ENCODE results near the gene FAM193B. TPM values are rescaled to one million over a fixed set of nuclear protein-coding genes. Genes with fewer than 3 reads are reported as not detected.

Gene FAM193B
- polyA plus RNA-seq, 3 donors: 1.6 to 216 (median 1.9) TPM

DNA sequence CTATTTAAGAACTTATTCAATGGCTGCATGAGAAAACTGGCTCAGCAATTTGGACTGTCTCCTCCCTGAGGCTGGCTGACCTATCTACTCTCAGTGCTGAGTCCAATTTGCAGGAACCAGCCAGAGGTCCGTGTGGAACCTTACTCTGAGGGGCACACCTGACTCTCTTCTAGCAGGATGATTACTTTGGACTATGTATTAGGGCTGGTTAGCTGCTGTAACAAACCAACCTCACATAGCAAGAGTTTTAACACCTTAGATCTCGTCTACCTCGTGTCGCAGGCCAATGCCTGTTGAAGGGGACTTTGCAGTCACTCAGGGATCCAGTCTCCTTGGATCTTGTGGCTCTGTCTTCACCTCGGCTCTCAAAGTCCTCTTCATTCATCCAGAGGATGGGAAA, 3.4 kb upstream of the FAM193B start:
- H3K36me3 ChIP-seq (replicated peaks in 1 of 2; ENCODE audit: control insufficient read depth in 1 of 2, insufficient read depth in 2 of 2, low read length in 2 of 2): peaks cover 0 to under 1% of the 10 kb centered on the region in 2 donors
- Mint-ChIP-seq H3K9me3 (peaks cover 0 to 8% (median 5%) of the 10 kb centered on the region in 7 donors), H3K4me3 (no peak overlapping the region), H3K27me3 (ENCODE audit: low read depth in 3 of 3) (peaks cover 3 to 8% (median 5%) of the 10 kb centered on the region in 3 donors), H3K36me3 (peaks cover 2% of the 10 kb centered on the region in 2 donors), H3K27ac (no peak overlapping the region), H3K4me1 (peaks cover 15% of the 10 kb centered on the region)
- no peak overlapping the region for H3K4me3 ChIP-seq (replicated peaks in 1 of 3; ENCODE audit: low read depth in 2 of 3, low read length in 3 of 3)
- H4K20me1 ChIP-seq (ENCODE audit: insufficient read depth, low read length): peaks cover 12% of the 10 kb centered on the region
- H3K27me3 ChIP-seq (ENCODE audit: control insufficient read depth in 2 of 2, insufficient read depth in 2 of 2, low read length in 2 of 2): no peaks in the 10 kb centered on the region
- peaks cover 14% of the 10 kb centered on the region for H3K79me2 ChIP-seq (ENCODE audit: insufficient read depth, low read length)
- WGBS (ENCODE audit: insufficient coverage): no CpG with 5 or more reads among the region's 5 CpGs
- H3K4me1 ChIP-seq (ENCODE audit: control insufficient read depth in 1 of 2, insufficient read depth in 2 of 2, low read length in 2 of 2): peaks cover 15 to 17% of the 10 kb centered on the region in 2 donors
- TF ChIP-seq, protein P1, sequence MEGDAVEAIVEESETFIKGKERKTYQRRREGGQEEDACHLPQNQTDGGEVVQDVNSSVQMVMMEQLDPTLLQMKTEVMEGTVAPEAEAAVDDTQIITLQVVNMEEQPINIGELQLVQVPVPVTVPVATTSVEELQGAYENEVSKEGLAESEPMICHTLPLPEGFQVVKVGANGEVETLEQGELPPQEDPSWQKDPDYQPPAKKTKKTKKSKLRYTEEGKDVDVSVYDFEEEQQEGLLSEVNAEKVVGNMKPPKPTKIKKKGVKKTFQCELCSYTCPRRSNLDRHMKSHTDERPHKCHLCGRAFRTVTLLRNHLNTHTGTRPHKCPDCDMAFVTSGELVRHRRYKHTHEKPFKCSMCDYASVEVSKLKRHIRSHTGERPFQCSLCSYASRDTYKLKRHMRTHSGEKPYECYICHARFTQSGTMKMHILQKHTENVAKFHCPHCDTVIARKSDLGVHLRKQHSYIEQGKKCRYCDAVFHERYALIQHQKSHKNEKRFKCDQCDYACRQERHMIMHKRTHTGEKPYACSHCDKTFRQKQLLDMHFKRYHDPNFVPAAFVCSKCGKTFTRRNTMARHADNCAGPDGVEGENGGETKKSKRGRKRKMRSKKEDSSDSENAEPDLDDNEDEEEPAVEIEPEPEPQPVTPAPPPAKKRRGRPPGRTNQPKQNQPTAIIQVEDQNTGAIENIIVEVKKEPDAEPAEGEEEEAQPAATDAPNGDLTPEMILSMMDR (IDR thresholded peaks at IDR 0.05): no peak
- H3K9ac ChIP-seq (ENCODE audit: insufficient read depth, low read length, poor library complexity, severe bottlenecking): no peak overlapping the region
- intact Hi-C loops (cut with micrococcal nuclease): loop anchor here in 1 of 2 donors (5.0 kb wide), 1 partner anchor 40 kb away; no protein-coding TSS in a partner anchor
- DNase-seq: no peak
- H3K9me3 ChIP-seq (replicated peaks in 1 of 2; ENCODE audit: control insufficient read depth in 1 of 2, insufficient read depth in 1 of 2, low read length in 2 of 2): no peaks in the 10 kb centered on the region
- no peak overlapping the region for H2AFZ ChIP-seq (ENCODE audit: insufficient read depth, low read depth, low read length, poor library complexity, severe bottlenecking)
- H3K4me2 ChIP-seq (replicated peaks; ENCODE audit: extremely low read depth, low read length, poor library complexity, severe bottlenecking): no peak overlapping the region
- H3K27ac ChIP-seq (ENCODE audit: low read depth in 1 of 2, low read length in 2 of 2): no peak overlapping the region

DNA sequence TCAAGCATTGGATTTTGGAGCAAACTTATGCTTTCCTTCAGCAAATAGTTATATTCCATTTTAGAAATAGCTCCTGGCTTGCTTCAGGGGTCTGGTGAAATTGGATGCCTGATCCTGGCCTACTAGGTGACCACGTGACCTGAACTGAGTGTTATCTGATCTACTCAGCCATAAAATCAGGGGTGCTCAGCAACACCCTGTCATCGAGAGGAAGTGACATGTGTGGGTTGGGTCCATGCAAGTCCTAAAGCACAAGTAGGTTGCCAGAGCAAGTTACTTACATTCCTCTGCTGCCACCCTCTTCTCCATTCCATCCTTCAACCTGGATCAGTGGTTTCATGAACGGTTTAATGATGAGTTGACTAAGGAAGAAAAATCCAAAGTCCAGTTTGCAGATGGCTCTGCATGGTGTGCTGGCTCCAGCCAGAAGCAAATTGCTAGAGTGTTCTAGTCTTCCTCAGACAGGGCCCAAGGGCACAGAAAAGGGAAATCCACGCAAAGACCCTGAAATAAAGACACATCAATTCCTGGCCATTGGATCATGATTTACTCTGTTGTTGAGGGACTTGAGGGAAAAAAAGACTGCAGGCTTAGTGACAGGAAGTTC, 2.8 kb upstream of the FAM193B start:
- Mint-ChIP-seq H3K36me3 (peaks cover 7% of the 10 kb centered on the region in 2 donors), H3K4me3 (no peak overlapping the region), H3K27me3 (ENCODE audit: low read depth in 3 of 3) (peaks cover 3 to 8% (median 5%) of the 10 kb centered on the region in 3 donors), H3K9me3 (peaks cover 0 to 6% (median 5%) of the 10 kb centered on the region in 7 donors), H3K4me1 (peaks cover 21% of the 10 kb centered on the region), H3K27ac (no peak overlapping the region)
- H4K20me1 ChIP-seq (ENCODE audit: insufficient read depth, low read length): peaks cover 18% of the 10 kb centered on the region
- no peak overlapping the region for H3K9ac ChIP-seq (ENCODE audit: insufficient read depth, low read length, poor library complexity, severe bottlenecking)
- no peaks in the 10 kb centered on the region for H3K9me3 ChIP-seq (replicated peaks in 1 of 2; ENCODE audit: control insufficient read depth in 1 of 2, insufficient read depth in 1 of 2, low read length in 2 of 2)
- peaks cover 0 to 7% of the 10 kb centered on the region in 2 donors for H3K36me3 ChIP-seq (replicated peaks in 1 of 2; ENCODE audit: control insufficient read depth in 1 of 2, insufficient read depth in 2 of 2, low read length in 2 of 2)
- peaks cover 16 to 19% of the 10 kb centered on the region in 2 donors for H3K4me1 ChIP-seq (ENCODE audit: control insufficient read depth in 1 of 2, insufficient read depth in 2 of 2, low read length in 2 of 2)
- no peaks in the 10 kb centered on the region for H3K27me3 ChIP-seq (ENCODE audit: control insufficient read depth in 2 of 2, insufficient read depth in 2 of 2, low read length in 2 of 2)
- H3K4me2 ChIP-seq (replicated peaks; ENCODE audit: extremely low read depth, low read length, poor library complexity, severe bottlenecking): no peak overlapping the region
- no peak overlapping the region for H3K4me3 ChIP-seq (replicated peaks in 1 of 3; ENCODE audit: low read depth in 2 of 3, low read length in 3 of 3)
- H3K27ac ChIP-seq (ENCODE audit: low read depth in 1 of 2, low read length in 2 of 2): no peak overlapping the region
- intact Hi-C loops (cut with micrococcal nuclease): loop anchor here in 1 of 2 donors (5.0 kb wide), 1 partner anchor 40 kb away; no protein-coding TSS in a partner anchor
- no peak for DNase-seq
- peaks cover 20% of the 10 kb centered on the region for H3K79me2 ChIP-seq (ENCODE audit: insufficient read depth, low read length)
- WGBS (ENCODE audit: insufficient coverage): 50% methylated on average over 2 of the region's 4 CpGs
- TF ChIP-seq, protein P1 (IDR thresholded peaks at IDR 0.05): no peak
- no peak overlapping the region for H2AFZ ChIP-seq (ENCODE audit: insufficient read depth, low read depth, low read length, poor library complexity, severe bottlenecking)

Data from CD14-positive monocyte (primary cell).